GM21717 (cell line): ENCODE measurements around the gene OGFR.

Experiments used
- ATAC-seq: cut with Tn5 transposase; IDR thresholded peaks from one replicate; pipeline ENCODE4 v1.9.1; 2021; ENCODE audit warnings: mild to moderate bottlenecking, moderate library complexity; ENCODE audit not compliant: unreplicated experiment

OGFR gene

GRCh38 chr20:62804627-62805154 lies at the start of gene OGFR:
TSS of gene OGFR (plus strand) at chr20:62804835. CDS start at chr20:62804860, 25 bp downstream.
- no peak for ATAC-seq

- ATAC-seq, result no peak
Measured at GRCh38 chr20:62754991-62755356, 49.7 kb upstream of the OGFR start.

GRCh38 chr20:62755817-62756724 lies 48.6 kb upstream of the OGFR start:
- ATAC-seq, result no peak

GRCh38 chr20:62758226-62758912 lies 46.3 kb upstream of the OGFR start:
- ATAC-seq, result no peak

- ATAC-seq, result no peak
Measured at GRCh38 chr20:62759981-62760431, 44.6 kb upstream of the OGFR start.

GRCh38 chr20:62760471-62760855 lies 44.2 kb upstream of the OGFR start:
- ATAC-seq, result no peak

- no peak for ATAC-seq
Measured at GRCh38 chr20:62760856-62761758, 43.5 kb upstream of the OGFR start.

GRCh38 chr20:62761759-62762131 lies 42.9 kb upstream of the OGFR start:
- ATAC-seq, result no peak

DNA sequence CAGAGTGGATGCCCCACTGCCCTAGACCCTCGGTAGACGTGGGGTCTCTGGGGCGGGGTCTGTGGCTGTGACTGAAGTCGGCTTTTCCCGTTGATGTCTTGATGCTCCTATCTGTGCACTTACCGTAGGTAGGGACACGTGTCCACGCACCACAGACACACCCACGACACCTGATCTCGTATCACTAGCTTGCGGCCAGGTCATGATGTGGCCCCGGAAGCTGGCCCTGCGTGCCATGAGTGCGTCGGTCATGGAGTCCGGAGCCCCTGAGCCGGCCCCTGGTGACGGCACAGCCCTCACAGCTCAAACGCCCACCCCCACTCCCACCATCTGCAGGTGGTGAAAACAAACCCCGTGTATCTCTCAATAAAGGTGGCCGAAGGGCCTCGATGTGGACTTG lies 42.3 kb upstream of the OGFR start:
- ATAC-seq, result no peak

DNA sequence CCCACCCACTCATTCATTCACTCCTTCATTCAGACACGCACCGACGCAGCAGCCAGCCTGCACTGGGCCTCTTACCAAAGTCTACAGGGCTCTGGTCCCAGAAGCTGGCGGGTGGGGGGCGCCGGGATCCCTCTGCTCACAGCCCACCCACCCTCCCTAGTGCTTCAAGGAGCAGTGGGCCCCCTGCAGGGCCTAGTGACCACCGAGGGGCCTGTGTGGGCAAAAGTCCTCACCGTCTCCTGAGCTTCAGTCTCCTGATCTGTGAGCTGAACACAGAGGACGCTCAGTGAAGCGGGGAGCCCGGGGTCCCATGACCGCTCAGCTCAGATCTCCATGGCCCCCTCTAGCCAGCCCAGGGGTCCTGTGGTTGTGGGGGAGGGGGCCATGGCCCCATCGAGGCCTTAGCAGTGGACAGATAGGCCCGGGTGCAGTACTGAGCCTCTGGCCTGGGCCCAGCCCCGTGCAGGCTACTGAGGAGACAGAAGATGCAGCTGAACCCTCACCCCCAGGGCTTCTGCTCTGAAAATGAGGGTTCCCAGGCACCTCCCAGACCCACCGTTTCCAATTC lies 41.8 kb upstream of the OGFR start:
- ATAC-seq, result no peak

DNA sequence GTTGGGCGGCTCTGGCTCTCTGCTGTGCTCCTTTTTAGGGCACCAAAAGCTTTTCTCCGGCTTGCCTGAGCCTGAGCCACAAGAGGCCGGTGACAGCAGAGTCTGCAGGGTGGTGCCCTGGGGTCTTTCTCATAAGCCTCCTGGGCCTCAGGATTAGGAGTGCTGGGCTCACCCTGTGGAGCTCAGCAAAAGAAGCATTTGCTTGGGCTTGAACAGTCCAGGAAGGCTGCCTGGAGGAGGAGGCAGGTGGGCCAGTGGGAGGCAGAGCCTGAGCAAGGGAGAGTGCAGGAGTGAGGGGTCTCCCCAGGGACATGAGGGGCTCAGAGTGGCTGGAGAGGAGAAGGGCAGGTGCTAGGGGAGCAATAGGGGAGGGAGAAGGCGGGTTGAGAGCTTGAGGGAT lies 41.2 kb upstream of the OGFR start:
- no peak for ATAC-seq

DNA sequence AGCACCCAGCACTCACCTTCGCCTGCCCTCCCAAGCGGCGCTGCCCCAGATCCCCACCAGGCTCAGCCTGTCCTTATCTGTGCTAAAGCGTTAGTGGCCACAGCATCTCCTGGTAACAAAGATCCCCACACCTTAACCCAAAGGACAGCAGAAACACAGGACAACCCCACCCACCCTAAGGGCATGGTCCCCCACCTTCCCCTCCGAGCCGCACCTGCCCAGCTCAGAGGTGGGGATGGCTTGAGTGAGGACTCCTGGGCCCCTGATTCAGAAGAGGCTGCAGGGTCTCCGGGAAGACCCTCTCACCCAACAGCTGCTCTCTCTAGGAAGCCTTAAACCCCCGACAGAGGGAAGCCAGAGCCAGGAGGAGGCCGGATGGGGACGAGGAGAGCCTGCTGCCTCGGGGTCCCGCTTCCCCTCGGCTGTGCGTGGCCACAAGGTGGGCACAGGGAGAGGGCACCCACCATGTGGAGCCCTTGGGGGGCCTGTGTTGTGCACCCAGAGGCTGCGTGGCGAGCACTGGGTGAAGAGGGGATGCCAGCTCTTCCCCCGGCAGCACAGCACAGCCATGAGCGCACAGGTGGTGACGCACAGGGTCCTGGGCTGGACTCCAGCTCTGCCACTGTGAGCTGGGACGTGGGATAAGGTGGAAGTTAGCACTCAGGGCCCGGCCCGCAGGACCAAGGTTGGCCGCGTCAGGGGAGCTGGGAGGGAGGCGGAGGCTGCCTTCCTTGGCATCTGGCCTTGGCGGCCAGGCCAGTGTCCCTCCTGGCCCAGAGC lies 40.3 kb upstream of the OGFR start:
- no peak for ATAC-seq

GRCh38 chr20:62765021-62765420 lies 39.6 kb upstream of the OGFR start:
- ATAC-seq, result no peak

DNA sequence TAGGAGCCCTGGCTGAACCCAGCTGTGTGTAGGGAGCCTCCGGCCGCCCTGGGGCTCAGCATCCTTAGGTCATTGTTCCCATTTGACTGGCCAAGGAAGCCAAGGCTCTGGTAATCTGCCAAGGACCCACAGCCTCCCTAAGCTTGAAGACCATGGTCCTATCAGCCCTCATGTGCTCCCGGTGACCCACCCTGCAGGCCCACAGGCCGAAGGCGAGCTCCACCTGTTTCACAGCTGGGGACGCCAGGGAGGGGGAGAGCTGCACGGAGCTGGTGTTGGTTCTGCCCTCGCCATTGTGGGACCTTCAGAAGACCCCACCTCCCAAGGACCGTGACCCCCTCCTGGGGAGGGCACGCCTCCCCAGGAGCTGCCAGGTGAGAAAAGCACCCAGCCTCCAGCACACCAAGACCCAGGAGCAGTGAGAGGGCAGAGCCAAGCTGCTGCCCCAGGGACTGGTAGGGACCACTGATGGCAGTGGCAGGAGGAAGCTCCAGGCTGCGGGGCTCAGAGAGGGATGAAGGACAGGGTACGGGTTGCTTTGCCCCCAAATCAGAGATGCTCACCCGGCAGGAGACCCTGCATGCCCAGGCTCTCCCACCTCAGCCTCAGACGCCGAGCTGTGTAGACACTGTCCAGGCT lies 39.1 kb upstream of the OGFR start:
- ATAC-seq, result no peak

DNA sequence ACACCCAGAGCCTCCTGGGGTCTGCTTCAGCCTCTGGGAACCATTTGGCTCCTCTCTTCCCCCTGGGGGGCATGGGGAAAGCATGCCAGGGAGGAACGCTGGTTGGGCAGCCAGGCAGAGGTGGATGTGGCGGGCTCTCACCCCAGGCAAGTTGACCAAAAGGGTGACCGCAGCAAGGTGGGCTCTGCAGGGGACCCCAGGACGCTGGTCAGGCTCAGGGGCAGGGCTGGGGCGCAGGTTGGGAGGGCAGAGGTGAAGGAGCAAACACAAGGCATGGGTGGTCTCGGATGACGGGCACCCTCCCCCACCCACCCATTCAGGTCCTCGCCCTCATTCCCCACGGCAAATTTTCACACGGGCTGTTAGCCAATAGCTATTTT lies 38.6 kb upstream of the OGFR start:
- ATAC-seq, result no peak

- ATAC-seq, result no peak
Measured at GRCh38 chr20:62766716-62767115, 37.9 kb upstream of the OGFR start.

GRCh38 chr20:62768234-62768546 lies 36.4 kb upstream of the OGFR start:
- ATAC-seq, result no peak

DNA sequence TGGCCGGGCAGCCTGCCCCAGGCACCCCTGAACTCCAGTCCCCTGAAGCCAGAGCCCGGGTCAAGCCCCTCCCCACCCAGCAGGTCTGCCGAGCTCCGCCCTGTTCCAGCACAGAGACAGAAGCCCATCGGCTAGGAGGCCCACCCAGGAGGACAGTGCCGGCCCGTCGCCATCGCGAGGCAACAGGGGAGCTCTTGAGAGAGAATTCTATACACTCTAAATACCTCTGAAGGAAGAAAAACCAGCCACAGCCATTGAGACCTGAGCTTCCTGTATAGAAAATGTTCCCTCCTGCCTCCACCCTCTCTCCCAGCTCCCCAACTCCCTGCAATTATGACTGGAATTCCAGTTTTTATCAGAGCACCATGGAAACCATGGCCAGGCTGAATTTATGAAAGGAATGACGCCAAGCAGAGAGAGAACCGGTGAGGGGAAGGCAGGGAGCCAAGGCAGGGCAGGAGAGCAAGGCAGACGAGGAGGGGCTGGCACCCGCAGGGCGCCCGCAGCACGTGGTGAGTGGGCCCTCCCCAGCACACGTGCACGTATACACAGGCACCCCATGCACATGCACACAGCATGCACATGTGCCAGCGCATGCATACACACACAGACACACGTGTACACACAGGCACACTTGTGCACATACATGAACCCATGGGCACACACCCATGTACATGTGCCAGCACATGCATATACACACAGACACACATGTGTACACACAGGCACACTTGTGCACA lies 35.9 kb upstream of the OGFR start:
- no peak for ATAC-seq
